ENCODE results near the gene SLC43A3. TPM values are rescaled to one million over a fixed set of nuclear protein-coding genes. Genes with fewer than 3 reads are reported as not detected.

The SLC43A3 gene
- total RNA-seq, 1 experiment from 2014 or later = 21.4 TPM

GRCh38 chr11:57364851-57365660 lies 61.9 kb downstream of the SLC43A3 start:
- no peaks in the 10 kb centered on the region for H3K79me2 ChIP-seq (ENCODE audit: insufficient read depth, low read length)
- DNase-seq = peak; percentile 70

More at GRCh38 chr11:57364851-57365660, 61.9 kb downstream of the SLC43A3 start:
- Mint-ChIP-seq H3K4me3 (no peak overlapping the region), H3K9me3 (0 out of 5 replicates have a peak, but pooled peaks cover 0 to 2% of the 10 kb centered on the region in 2 experiments), H3K27me3 (ENCODE audit: low read depth) (peaks cover 30% of the 10 kb centered on the region), H3K27ac (peak overlapping the region in 2 of 3 experiments; percentile 86 to 89; a peak in 4 of 7 replicates), H3K36me3 (ENCODE audit: insufficient read depth in 1 of 3, low read depth in 3 of 3) (no peaks in the 10 kb centered on the region), H3K4me1 (peaks cover 27% of the 10 kb centered on the region in 2 experiments)
- no peak overlapping the region for H2BK12ac ChIP-seq (ENCODE audit: insufficient read length, low read depth, low read length)
- WGBS (ENCODE audit: extremely low coverage, insufficient read length, low lambda C conversion rate) = no CpG with 5 or more reads among the region's 9 CpGs
- no peak overlapping the region for H3K4me2 ChIP-seq (ENCODE audit: insufficient read depth, insufficient read length, low read length)
- no peak overlapping the region for H3K23ac ChIP-seq (ENCODE audit: insufficient read length, low read depth, low read length)
- H3K9ac ChIP-seq (ENCODE audit: extremely low read depth, insufficient read length, low read length) = no peak overlapping the region
- H2BK20ac ChIP-seq (ENCODE audit: low read depth, low read length, poor library complexity, severe bottlenecking) = no peak overlapping the region
- no peak overlapping the region for H4K5ac ChIP-seq (ENCODE audit: insufficient read length, low read depth, low read length)
- H3K14ac ChIP-seq (ENCODE audit: insufficient read depth, low read length) = no peak overlapping the region
- no peaks in the 10 kb centered on the region for H3K27me3 ChIP-seq (ENCODE audit: insufficient read depth, low read length)
- H2AFZ ChIP-seq (ENCODE audit: low read length) = no peak overlapping the region
- H3K9me3 ChIP-seq (ENCODE audit: control insufficient read depth, low read depth, low read length) = no peaks in the 10 kb centered on the region
- H3K18ac ChIP-seq (ENCODE audit: insufficient read length, low read depth, low read length) = peak overlapping the region; percentile 9
- peaks cover 6% of the 10 kb centered on the region for H3K4me1 ChIP-seq (ENCODE audit: insufficient read depth, low read length)
- no peak overlapping the region for H2BK15ac ChIP-seq (ENCODE audit: low read depth, low read length)
- TF ChIP-seq CTCF (conservative IDR thresholded peaks at IDR 0.05) = no peak
- no peak overlapping the region for H4K8ac ChIP-seq (replicated peaks; ENCODE audit: insufficient read length, low read depth, low read length)
- no peak overlapping the region for H2BK120ac ChIP-seq (ENCODE audit: low read depth, low read length, poor library complexity, severe bottlenecking)
- H3T11ph ChIP-seq (ENCODE audit: low read length) = no peak overlapping the region
- no peak overlapping the region for H2BK5ac ChIP-seq (ENCODE audit: insufficient read length, low read length)
- H4K20me1 ChIP-seq (ENCODE audit: control insufficient read depth, insufficient read depth, insufficient read length) = no peaks in the 10 kb centered on the region
- H3K56ac ChIP-seq (ENCODE audit: insufficient read length, low read depth, low read length) = no peak overlapping the region
- H4K91ac ChIP-seq (ENCODE audit: insufficient read length, low read depth, low read length) = no peak overlapping the region
- no peaks in the 10 kb centered on the region for H3K23me2 ChIP-seq (ENCODE audit: insufficient read length, low read depth, low read length, poor library complexity, severe bottlenecking)
- H2AK5ac ChIP-seq (ENCODE audit: insufficient read length, low read length) = no peak overlapping the region
- H3K27ac ChIP-seq (ENCODE audit: insufficient read length, low read depth, low read length) = no peak overlapping the region
- no peak overlapping the region for H3K4ac ChIP-seq (ENCODE audit: low read depth, low read length)
- no peaks in the 10 kb centered on the region for H3K79me1 ChIP-seq (ENCODE audit: insufficient read depth, low read depth, low read length, poor library complexity, severe bottlenecking)

All from H9 (cell line).